Uterus (tissue), 4 donors: ENCODE results near the gene MACROD1. TPM values are rescaled to one million over a fixed set of nuclear protein-coding genes. Genes with fewer than 3 reads are reported as not detected.

ENCODE experiments used
- DNase-seq, 2 donors: peaks; one replicate each; pipeline ENCODE4 v3.0.0-alpha.2; 2019 to 2020
- H3K27ac ChIP-seq, 2 donors: fragments of 200-600 bp; sonication (generic); 1 replicate in 1 of 2; 2 replicates in 1 of 2; pipeline ENCODE4 v1.5.1; 2016 to 2018
- H3K27me3 ChIP-seq, 2 donors: fragments of 200-600 bp; sonication (generic); one replicate each; pipeline ENCODE4 v1.5.1; 2018 to 2019; ENCODE audit warnings: control low read depth in 1 of 2
- H3K36me3 ChIP-seq, 2 donors: fragments of 200-600 bp; sonication (generic); one replicate each; pipeline ENCODE4 v1.5.1; 2019; ENCODE audit warnings: control low read depth in 1 of 2
- H3K4me1 ChIP-seq, 2 donors: fragments of 200-600 bp; sonication (generic); one replicate each; pipeline ENCODE4 v1.5.1; 2018 to 2019; ENCODE audit warnings: control low read depth in 1 of 2
- H3K4me3 ChIP-seq, 2 donors: fragments of 200-600 bp; sonication (generic); 1 replicate in 1 of 2; 2 replicates in 1 of 2; pipeline ENCODE4 v1.5.1; 2018 to 2019; ENCODE audit warnings: mild to moderate bottlenecking in 1 of 2
- H3K9me3 ChIP-seq, 2 donors: fragments of 200-600 bp; sonication (generic); one replicate each; pipeline ENCODE4 v1.5.1; 2019; ENCODE audit warnings: control low read depth in 1 of 2
- POLR2A ChIP-seq, 2 donors: fragments of 450-650 bp; IDR thresholded peaks; one replicate each; pipeline ENCODE4 v1.6.1; 2016; ENCODE audit warnings: antibody characterized with exemption in 2 of 2, mild to moderate bottlenecking in 1 of 2, moderate library complexity in 1 of 2
- intact Hi-C: fragments of 100-400 bp; cut with DNase I; formaldehyde crosslinking; loops from one replicate; pipeline ENCODE4 v1.15.1; 2023; ENCODE audit warnings: low total_unique reads
- total RNA-seq, 4 donors: library from RNA; depleted of rRNA in 3 of 4; stranded (reverse); fragments of >200 nt in 3 of 4; gene quantifications; one replicate each; pipeline versions ENCODE4 v1.1.0 to v1.2.4, GENCODE V29; 2014 to 2023
- TF ChIP-seq, protein P1 (sequence below), 4 experiments: fragments of 200-600 bp in 2 of 4; fragments of 450-650 bp in 2 of 4; sonication (generic) in 2 of 4; IDR thresholded peaks; one replicate each; pipeline ENCODE4 v1.5.1; 2016 to 2019; ENCODE audit warnings: antibody characterized with exemption in 4 of 4, mild to moderate bottlenecking in 2 of 4, moderate library complexity in 1 of 4
- donor health status: DM: yes; HTN: yes; CAD: no.

The MACROD1 gene
- total RNA-seq, 4 donors from 2014 or later = 1.8 to 27.1 (median 6.6) TPM

DNA sequence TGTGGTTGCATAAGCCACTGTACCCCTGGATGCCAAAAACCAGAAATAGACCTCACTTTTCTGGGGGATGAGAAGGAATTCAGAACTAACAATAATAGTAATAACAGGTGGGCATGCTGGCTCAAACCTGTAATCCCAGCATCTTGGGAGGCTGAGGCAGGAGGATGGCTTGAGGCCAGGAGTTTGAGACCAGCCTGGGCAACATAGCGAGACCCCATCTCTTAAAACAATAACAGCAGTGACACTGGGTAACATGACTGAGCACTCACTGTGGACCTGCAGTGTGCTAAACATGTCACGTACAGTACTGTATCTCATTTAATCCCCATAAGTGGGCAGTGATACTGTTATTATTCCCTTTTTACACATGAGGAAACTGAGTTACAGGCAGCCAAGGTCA, 120.2 kb downstream of the MACROD1 start:
- no peaks in the 10 kb centered on the region for H3K27me3 ChIP-seq
- no peaks in the 10 kb centered on the region for H3K9me3 ChIP-seq
- H3K4me3 ChIP-seq = no peak overlapping the region
- H3K27ac ChIP-seq = no peak overlapping the region
- DNase-seq = no peak
- no peaks in the 10 kb centered on the region for H3K4me1 ChIP-seq
- H3K36me3 ChIP-seq = no peaks in the 10 kb centered on the region
- intact Hi-C loops = no loop called here
- TF ChIP-seq, protein P1, sequence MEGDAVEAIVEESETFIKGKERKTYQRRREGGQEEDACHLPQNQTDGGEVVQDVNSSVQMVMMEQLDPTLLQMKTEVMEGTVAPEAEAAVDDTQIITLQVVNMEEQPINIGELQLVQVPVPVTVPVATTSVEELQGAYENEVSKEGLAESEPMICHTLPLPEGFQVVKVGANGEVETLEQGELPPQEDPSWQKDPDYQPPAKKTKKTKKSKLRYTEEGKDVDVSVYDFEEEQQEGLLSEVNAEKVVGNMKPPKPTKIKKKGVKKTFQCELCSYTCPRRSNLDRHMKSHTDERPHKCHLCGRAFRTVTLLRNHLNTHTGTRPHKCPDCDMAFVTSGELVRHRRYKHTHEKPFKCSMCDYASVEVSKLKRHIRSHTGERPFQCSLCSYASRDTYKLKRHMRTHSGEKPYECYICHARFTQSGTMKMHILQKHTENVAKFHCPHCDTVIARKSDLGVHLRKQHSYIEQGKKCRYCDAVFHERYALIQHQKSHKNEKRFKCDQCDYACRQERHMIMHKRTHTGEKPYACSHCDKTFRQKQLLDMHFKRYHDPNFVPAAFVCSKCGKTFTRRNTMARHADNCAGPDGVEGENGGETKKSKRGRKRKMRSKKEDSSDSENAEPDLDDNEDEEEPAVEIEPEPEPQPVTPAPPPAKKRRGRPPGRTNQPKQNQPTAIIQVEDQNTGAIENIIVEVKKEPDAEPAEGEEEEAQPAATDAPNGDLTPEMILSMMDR (IDR thresholded peaks at IDR 0.05) = no peak

DNA sequence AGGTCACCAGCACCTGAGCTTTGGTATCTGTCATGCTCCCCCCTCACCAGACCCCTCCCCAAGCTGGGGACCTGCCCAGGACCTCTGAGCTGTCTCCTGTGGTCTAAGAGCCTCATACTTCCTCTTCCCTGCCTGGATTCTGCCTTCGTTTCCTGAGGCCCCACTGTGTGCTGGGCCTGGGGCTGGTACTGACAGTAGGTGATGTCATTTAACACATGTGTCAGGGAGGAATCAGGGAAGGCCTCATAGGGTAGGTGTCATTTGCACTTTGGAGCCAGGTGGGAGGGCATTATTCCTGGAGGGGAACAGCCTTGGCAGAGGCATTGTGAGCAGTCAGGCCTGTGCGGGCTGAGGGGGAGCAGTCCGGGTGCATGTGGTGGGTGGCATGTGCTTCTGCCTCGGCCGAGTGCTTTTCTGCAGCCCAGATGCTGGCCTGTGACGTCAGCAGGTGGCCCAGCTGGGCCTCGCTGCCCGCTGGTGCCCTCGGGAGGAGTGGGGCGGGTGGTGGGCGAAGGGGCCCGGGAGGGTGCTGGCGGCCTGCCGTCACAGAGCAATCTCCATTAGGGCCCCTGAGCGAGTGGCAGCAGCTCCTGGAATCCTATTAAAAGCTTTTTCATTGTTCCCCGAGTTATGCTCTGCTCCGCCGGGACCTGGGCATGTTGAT, 121.1 kb downstream of the MACROD1 start:
- H3K9me3 ChIP-seq = no peaks in the 10 kb centered on the region
- DNase-seq = no peak
- TF ChIP-seq, protein P1 (IDR thresholded peaks at IDR 0.05) = no peak
- no peak for TF ChIP-seq POLR2A (IDR thresholded peaks at IDR 0.05)
- H3K4me3 ChIP-seq = no peak overlapping the region
- intact Hi-C loops = no loop called here
- no peaks in the 10 kb centered on the region for H3K36me3 ChIP-seq
- H3K4me1 ChIP-seq = no peaks in the 10 kb centered on the region
- H3K27me3 ChIP-seq = no peaks in the 10 kb centered on the region
- no peak overlapping the region for H3K27ac ChIP-seq

DNA sequence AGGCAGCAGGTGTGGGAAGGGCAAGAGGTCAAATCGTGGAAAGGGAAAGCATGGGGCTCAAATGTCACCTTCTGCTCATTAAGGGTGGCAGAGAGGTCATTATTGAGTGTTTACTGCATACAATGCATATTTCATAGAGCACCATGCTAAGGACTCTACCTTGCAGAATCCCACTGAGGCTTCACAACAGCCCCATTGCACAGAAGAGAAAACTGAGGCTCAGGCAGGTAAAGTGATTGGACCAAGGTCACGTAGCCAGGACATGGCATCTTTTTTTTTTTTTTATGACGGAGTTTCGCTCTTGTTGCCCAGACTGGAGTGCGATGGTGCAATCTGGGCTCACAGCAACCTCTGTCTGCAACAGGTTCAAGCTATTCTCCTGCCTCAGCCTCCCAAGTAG, 122.4 kb downstream of the MACROD1 start:
- Histone ChIP-seq H3K9me3 (no peaks in the 10 kb centered on the region), H3K4me3 (no peak overlapping the region), H3K36me3 (no peaks in the 10 kb centered on the region), H3K27me3 (no peaks in the 10 kb centered on the region), H3K4me1 (no peaks in the 10 kb centered on the region), H3K27ac (no peak overlapping the region)
- TF ChIP-seq, protein P1 (IDR thresholded peaks at IDR 0.05) = no peak
- TF ChIP-seq POLR2A (IDR thresholded peaks at IDR 0.05) = no peak
- DNase-seq = no peak
- intact Hi-C loops = no loop called here

DNA sequence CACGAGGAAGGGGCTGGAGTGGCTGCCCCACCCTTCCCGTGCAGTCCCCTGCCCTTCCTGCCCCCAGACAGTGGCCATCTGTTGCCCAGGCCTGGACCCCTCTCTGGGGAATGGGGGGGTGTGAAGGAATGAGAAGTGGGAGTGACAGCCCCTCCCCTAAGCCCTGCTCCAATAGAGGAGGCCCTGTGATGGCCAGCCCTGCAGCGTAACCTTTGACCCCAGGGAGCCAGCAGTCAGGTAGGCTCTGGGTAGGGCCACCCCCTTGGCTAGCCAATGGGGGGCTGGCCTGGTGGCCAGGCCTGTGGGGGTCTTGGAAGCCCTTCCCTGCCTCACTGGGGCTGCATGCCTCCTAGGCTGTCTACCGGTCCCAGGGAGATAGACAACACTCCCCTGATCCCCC, 123.6 kb downstream of the MACROD1 start:
- TF ChIP-seq, protein P1 (IDR thresholded peaks at IDR 0.05) = no peak
- TF ChIP-seq POLR2A (IDR thresholded peaks at IDR 0.05) = no peak
- DNase-seq = no peak
- Histone ChIP-seq H3K9me3 (no peaks in the 10 kb centered on the region), H3K27me3 (no peaks in the 10 kb centered on the region), H3K4me1 (no peaks in the 10 kb centered on the region), H3K4me3 (no peak overlapping the region), H3K27ac (no peak overlapping the region), H3K36me3 (no peaks in the 10 kb centered on the region)
- intact Hi-C loops = no loop called here

DNA sequence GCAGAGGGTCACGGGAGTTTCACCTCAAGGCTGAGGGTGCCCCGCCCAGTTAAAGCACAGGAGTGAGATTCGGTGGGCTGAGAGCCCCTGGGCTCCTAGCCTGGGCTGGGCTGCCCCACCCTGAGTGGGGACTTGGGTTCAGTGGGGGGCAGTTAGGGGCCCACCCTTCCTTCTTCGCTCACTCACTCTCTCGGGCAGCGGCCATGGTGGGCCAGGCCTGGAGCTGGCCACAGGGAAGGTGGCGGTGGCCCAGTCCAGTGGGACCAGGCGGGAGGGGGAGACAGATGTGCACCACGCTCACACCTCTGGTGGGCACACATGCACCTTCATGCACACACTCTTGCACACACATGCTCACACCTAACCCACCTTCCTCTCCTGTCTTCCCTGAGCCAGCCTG, 124.1 kb downstream of the MACROD1 start:
- H3K27me3 ChIP-seq = no peaks in the 10 kb centered on the region
- intact Hi-C loops = no loop called here
- H3K4me1 ChIP-seq = no peaks in the 10 kb centered on the region
- H3K4me3 ChIP-seq = no peak overlapping the region
- H3K27ac ChIP-seq = no peak overlapping the region
- TF ChIP-seq, protein P1 (IDR thresholded peaks at IDR 0.05) = no peak
- TF ChIP-seq POLR2A (IDR thresholded peaks at IDR 0.05) = no peak
- H3K36me3 ChIP-seq = no peaks in the 10 kb centered on the region
- H3K9me3 ChIP-seq = no peaks in the 10 kb centered on the region
- DNase-seq = no peak
